SJCRH30 (cell line): ENCODE results near the gene CCP110. TPM values are rescaled to one million over a fixed set of nuclear protein-coding genes. Genes with fewer than 3 reads are reported as not detected.
A peak's percentile ranks its signal among the peaks of the same experiment; 100 is the strongest.

Experiments
- DNase-seq, 2 experiments: peaks; one replicate each; pipeline ENCODE4 v3.0.0-alpha.2; 2015 to 2020
- H3K27ac ChIP-seq: fragments of 250-450 bp; sonication (Bioruptor Pico); 2 replicates; pipeline ENCODE4 v1.5.1; 2020; ENCODE audit warnings: mild to moderate bottlenecking, moderate library complexity
- H3K27me3 ChIP-seq: fragments of 250-450 bp; sonication (Bioruptor Pico); 2 replicates; pipeline ENCODE4 v1.5.1; 2020; ENCODE audit warnings: mild to moderate bottlenecking, moderate library complexity
- H3K36me3 ChIP-seq: fragments of 250-450 bp; sonication (Bioruptor Pico); 2 replicates; pipeline ENCODE4 v1.5.1; 2020; ENCODE audit warnings: mild to moderate bottlenecking, moderate library complexity
- H3K4me1 ChIP-seq: fragments of 250-450 bp; sonication (Bioruptor Pico); 2 replicates; pipeline ENCODE4 v1.5.1; 2020; ENCODE audit warnings: mild to moderate bottlenecking, moderate library complexity
- H3K4me3 ChIP-seq: fragments of 250-450 bp; sonication (Bioruptor Pico); 2 replicates; pipeline ENCODE4 v1.5.1; 2020; ENCODE audit warnings: mild to moderate bottlenecking, moderate library complexity
- H3K9me3 ChIP-seq: fragments of 250-450 bp; sonication (Bioruptor Pico); replicated peaks from 2 replicates; pipeline ENCODE4 v1.5.1; 2020; ENCODE audit warnings: mild to moderate bottlenecking, moderate library complexity
- total RNA-seq: library from RNA; depleted of rRNA; stranded (reverse); fragments of >200 nt; shearing (Covaris generic); gene quantifications from 2 replicates; pipeline ENCODE4 v1.2.3, GENCODE V29; 2014

The CCP110 gene
- total RNA-seq, 1 experiment from 2014 or later, result 37.2 TPM

DNA sequence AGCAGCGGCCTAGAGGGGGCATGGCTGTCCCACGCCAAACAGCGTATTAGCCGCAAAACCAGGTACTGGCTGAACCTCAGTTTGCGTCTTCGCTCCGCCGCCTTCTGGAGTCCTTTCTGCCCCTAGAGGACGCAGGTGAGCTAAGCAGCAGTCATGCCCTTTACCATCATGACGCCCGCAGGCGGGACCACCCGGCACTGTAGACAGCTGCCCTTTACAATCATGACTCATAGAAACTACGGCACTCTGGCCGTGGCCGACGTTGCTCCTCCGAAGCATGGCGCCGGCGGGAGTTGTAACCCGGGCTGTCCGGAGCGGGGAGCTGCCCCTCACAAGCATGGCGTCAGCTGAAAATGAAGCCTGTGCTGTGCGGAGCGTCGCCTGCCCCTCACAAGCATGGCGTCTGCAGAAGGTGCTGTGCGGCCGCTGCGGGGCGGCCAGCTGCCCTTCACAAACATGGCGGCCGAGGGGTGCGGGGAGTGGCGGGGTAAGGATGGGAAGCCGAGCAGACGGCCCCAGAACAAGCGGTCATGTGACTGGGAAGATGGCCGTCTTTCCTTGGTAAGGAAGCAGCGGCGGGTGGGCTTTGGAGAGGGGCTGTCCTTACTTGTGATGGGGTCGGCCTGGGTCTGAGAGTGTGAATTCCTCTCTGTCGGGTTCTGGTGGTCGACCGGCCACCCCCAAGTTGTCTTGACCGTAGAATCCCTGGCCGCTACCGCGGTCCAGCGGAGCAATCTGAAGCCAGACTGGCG lies 31.6 kb downstream of the CCP110 start, which contains the start of gene VPS35L:
Gene VPS35L, plus strand, starts transcription at position 518 of the 752 bp plus-strand sequence. Its CDS starts 27 bp downstream, at position 545.
- H3K9me3 ChIP-seq, result no peaks in the 10 kb centered on the region
- peak within 1 kb of the TSS; percentile 69 for H3K4me3 ChIP-seq
- no peaks in the 10 kb centered on the region for H3K4me1 ChIP-seq
- no peaks in the 10 kb centered on the region for H3K27me3 ChIP-seq
- peak; percentile 98 for DNase-seq
- peak within 1 kb of the TSS; percentile 75 for H3K27ac ChIP-seq
- H3K36me3 ChIP-seq, result peaks cover 11% of the 10 kb centered on the region; the same call in 1 of the 2 replicates

DNA sequence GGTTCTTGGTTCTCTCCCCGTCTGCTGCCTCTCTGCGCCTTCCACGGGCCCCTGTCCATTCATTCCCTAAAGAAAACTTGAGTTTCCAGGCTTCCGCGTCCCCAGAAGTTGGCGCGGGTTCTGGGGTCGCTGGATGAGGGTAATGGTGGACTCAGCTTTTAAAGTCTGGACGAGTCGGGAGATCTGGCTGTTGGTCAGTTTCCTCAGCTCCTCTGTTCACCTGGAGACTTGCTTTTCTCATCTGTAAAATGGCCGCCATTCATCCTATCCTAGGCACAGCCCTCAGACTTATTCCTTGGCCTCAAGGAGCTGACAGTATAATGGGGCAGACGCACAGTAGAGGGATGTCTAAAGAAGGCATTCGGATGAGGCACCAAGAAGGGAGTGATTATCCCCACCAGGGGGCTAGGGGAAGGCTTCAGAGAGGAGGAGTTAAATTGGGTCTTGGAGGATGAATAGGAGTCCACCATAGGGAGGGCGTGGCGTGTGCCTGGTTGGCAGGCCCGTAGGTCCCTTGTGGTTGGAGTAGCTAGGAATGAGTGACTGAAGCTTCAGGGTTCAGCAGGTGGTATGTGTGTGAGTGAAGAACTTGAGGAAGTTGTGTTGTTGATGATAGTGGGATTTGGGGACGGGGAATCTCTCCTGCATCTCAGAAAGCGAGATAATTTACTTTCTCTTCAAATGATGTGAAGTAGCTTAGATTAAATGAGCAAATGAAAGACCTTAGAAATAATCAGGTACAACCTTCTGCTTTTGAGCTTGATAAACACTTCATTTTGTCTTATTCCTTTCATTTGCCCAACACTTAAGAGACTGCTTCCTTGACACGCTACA lies 32.4 kb downstream of the CCP110 start:
- H3K36me3 ChIP-seq, result peaks cover 8% of the 10 kb centered on the region; the same call in 1 of the 2 replicates
- DNase-seq, result peak; percentile 23 to 35

DNA sequence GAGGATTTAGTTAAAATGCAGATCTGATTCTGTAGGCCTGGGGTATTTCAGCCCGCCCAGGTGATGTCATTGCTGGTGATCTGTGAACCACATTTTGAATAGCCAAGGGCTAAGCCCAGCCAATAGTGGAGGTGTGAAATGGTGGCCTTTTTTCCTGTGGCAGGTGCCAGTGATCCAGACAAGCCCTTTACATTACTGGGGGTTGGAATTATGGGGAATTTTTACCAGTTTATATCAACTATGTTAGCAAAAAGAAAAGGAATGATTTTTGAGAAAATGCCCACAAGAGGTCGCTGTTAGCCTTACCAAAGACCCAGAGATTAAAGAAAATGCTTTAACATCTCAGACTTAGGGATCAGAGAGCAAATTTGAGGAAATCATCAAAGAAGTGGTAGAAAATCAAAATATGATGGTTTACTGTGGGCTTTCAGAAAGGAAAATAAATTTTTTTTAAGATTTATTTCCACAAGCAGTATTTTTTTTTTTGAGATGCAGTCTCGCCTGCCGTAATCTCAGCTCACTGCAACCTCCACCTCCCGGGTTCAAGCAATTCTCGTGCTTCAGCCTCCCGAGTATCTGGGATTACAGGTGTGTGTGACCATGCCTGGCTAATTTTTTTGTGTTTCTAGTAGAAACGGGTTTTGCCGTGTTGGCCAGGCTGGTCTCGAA lies 35.6 kb downstream of the CCP110 start:
- Histone ChIP-seq H3K4me3 (no peak overlapping the region), H3K9me3 (no peaks in the 10 kb centered on the region), H3K4me1 (no peaks in the 10 kb centered on the region), H3K27me3 (no peaks in the 10 kb centered on the region), H3K27ac (no peak overlapping the region), H3K36me3 (no peaks in the 10 kb centered on the region)
- peak; percentile 8 to 79 for DNase-seq

More for the DNA sequence above, 32.4 kb downstream of the CCP110 start:
- peak overlapping the region; percentile 74 for H3K27ac ChIP-seq
- no peaks in the 10 kb centered on the region for H3K9me3 ChIP-seq
- H3K4me3 ChIP-seq, result peak overlapping the region; percentile 69
- no peaks in the 10 kb centered on the region for H3K4me1 ChIP-seq
- no peaks in the 10 kb centered on the region for H3K27me3 ChIP-seq

DNA sequence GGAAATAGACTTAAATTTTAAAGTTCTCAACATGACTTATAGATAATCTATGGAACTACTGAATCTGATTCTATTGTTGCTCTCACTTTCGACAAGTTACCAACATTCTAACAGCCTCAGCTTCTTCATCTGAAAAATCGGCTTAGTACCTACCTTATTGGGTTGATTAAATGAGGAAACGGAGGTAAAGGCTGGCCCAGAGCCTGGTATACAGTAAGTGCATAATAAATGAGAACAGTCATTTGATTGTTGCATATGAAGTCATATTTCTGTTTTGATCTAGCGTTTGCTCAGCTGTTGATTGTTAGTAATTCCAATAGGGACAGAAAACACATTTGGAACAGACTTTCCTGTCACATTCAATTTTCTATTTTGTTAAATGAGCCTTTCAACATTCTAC lies 36.3 kb downstream of the CCP110 start:
- Histone ChIP-seq H3K4me3 (no peak overlapping the region), H3K9me3 (no peaks in the 10 kb centered on the region), H3K27ac (no peak overlapping the region), H3K36me3 (no peaks in the 10 kb centered on the region), H3K4me1 (no peaks in the 10 kb centered on the region), H3K27me3 (no peaks in the 10 kb centered on the region)
- no peak for DNase-seq

DNA sequence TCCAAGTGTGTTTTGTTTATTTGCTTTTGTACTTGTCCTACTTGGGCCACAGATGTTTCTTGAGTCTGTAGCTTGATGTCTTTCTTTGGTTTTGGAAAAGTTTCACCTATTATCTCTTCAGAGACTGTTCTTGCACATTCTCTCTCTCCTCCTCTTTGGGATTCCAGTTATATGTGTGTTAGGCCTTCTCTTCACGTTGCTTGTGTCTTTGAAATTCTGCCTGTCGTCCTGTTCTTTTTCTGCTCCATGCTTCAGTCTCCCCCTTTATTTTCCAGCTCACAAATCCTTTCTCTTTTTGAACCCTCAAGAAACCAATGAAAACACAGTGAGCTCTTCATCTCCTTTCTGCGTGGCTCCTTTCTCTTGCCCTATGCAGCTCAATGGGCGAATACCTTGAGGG lies 39.6 kb downstream of the CCP110 start:
- no peak for DNase-seq
- Histone ChIP-seq H3K4me3 (no peak overlapping the region), H3K36me3 (no peaks in the 10 kb centered on the region; the same call in 1 of the 2 replicates), H3K9me3 (no peaks in the 10 kb centered on the region), H3K27me3 (no peaks in the 10 kb centered on the region), H3K27ac (no peak overlapping the region), H3K4me1 (no peaks in the 10 kb centered on the region)

DNA sequence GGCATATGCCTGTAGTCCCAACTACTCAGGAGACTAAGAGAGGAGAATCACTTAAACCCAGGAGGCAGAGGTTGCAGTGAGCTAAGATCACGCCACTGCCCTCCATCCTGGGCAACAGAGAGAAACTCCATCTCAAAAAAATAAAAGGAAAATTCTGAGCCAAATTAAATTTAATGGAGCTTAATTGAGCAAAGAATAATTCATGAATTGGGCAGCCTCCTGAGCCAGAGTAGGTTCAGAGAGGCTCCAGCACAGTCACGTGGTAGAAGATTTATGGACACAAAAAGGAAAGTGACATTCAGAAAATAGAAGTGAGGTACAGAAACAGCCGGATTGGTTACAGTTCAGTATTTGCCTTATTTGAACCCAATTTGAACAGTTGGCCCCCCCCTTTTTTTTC lies 42.6 kb downstream of the CCP110 start:
- no peaks in the 10 kb centered on the region for H3K27me3 ChIP-seq
- no peaks in the 10 kb centered on the region for H3K4me1 ChIP-seq
- no peak for DNase-seq
- H3K4me3 ChIP-seq, result no peak overlapping the region
- no peak overlapping the region for H3K27ac ChIP-seq
- H3K9me3 ChIP-seq, result no peaks in the 10 kb centered on the region
- no peaks in the 10 kb centered on the region; the same call in 1 of the 2 replicates for H3K36me3 ChIP-seq

DNA sequence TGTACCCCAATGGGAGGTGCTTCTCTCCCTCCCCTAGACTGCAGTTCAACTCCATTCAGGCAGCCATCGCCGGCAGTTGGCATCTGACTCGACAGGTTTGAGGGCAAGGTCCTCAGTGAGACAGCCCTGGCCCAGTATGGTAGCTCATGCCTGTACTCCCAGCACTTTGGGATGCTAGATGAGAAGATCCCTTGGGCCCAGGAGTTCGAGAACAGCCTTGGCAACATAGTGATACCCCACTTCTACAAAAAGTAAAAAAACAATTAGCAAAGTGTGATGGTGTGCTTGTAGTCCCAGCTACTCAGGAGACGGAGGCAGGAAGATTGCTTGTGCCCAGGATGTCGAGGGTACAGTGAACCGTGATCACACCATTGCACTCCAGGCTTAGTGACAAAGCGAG lies 43.8 kb downstream of the CCP110 start:
- no peaks in the 10 kb centered on the region for H3K27me3 ChIP-seq
- H3K4me1 ChIP-seq, result no peaks in the 10 kb centered on the region
- H3K36me3 ChIP-seq, result no peaks in the 10 kb centered on the region; the same call in 1 of the 2 replicates
- no peak overlapping the region for H3K27ac ChIP-seq
- H3K9me3 ChIP-seq, result no peaks in the 10 kb centered on the region
- no peak for DNase-seq
- no peak overlapping the region for H3K4me3 ChIP-seq

DNA sequence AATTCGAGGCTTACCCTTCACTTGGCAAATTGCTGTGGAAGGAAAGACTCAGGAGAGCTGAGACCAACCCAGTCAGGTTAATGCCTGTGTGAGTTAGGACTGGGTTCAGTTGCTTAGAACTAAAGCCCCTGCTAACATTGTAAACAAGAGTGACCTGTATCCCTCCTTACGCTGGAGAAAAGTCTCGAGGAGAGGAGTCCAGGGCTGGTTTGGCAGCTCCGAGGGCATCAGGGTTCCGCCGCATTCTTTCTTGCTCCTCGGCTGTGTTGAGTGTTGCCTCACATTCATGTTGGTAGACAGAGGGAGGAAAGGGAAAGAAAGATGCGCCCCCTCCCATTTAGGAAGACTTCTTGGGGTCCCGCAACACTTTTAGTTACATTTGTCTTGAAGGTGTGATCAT lies 50.3 kb downstream of the CCP110 start:
- Histone ChIP-seq H3K36me3 (peaks cover 3% of the 10 kb centered on the region; the same call in 1 of the 2 replicates), H3K27ac (no peak overlapping the region)

DNA sequence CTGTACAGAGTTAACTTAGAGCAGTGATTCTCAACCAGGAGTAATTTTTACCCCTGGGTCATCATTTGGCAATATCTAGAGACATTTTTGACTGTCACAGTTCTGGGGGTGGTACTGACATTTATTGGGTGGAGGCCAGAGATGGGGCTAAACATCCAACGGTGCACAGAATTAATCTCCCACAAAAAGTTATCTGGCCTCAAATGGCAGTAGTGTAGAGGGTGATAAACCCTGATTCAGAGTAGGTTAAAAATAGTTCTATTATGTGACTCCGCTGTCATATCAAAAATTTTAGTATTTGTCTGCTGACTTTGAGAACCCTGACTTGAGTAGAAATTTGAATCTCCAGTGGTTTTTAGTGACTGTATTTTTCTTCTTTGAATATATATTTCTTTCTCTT lies 50.9 kb downstream of the CCP110 start:
- H3K9me3 ChIP-seq, result no peaks in the 10 kb centered on the region
- H3K4me1 ChIP-seq, result no peaks in the 10 kb centered on the region
- H3K27ac ChIP-seq, result no peak overlapping the region
- H3K27me3 ChIP-seq, result no peaks in the 10 kb centered on the region
- no peak overlapping the region for H3K4me3 ChIP-seq
- DNase-seq, result no peak
- peaks cover 3% of the 10 kb centered on the region; the same call in 1 of the 2 replicates for H3K36me3 ChIP-seq

More for the DNA sequence above, 50.3 kb downstream of the CCP110 start:
- Histone ChIP-seq H3K27me3 (no peaks in the 10 kb centered on the region), H3K4me3 (no peak overlapping the region), H3K9me3 (no peaks in the 10 kb centered on the region), H3K4me1 (no peaks in the 10 kb centered on the region)
- DNase-seq, result no peak

DNA sequence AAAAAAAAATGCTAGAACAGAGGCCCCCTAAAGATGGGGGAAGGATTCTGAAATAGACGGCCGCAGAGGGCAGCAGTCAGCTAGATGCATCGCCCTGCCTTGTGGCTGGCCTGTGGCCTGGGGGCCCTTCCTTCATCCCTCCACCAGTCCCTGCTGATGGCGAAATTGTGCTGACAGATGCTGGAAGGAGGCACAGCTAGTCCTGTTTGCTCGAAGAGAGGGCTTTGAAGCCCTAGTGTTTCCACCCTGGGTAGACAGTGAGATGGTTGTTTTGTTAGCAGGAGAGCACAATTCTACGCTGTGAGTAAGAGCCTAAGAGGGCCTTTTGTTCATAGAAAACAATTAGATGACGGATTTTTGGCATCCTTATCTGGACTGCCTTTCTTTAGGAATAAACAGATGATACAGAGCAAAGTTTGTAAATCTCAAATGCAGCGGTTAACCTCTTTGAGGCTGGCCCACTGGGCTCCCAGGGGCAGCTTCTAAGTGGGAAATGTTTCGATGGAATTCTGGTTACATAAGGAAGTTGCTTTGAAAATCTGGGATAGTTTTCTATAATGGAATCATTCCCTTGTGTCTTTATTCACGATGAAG lies 54.7 kb downstream of the CCP110 start:
- Histone ChIP-seq H3K27ac (no peak overlapping the region), H3K27me3 (no peaks in the 10 kb centered on the region), H3K4me3 (no peak overlapping the region), H3K4me1 (no peaks in the 10 kb centered on the region), H3K9me3 (no peaks in the 10 kb centered on the region), H3K36me3 (peaks cover 21% of the 10 kb centered on the region; the same call in 1 of the 2 replicates)
- DNase-seq, result no peak

DNA sequence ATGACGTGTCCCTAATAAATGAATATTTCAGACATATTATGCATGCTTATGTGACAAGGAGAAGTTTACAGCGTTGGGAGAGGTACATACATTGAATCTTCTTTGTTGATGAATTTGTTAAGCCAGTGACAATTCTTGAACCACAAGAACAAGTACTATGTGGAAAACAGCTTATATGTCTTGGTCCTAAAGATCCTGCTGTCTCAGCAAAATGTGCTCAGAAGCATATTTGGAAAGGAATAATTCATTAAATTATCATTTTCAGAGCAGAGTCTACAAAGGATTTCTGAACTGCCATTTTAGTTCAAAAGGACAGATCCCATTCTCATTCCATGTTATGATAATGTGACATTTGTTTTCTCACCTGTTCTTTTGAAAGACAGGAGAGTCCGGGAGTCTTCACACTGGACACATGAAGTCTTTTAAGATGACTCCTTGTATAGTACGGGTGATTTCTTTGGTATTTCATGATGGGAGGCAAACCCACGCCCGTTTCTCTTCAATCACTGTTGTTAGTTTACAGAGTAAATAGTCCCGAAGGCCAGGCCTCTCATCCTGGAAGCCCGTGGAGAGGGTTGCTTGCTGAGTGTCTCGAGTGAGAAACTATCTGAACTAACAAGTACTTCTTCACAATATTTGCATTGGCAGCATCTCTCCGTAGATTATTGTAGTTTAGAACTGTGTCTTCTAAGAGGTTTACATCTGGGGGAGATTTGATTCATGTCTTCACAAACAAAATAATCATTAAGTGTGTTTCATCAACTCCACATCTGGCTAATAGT lies 58.5 kb downstream of the CCP110 start:
- Histone ChIP-seq H3K9me3 (no peaks in the 10 kb centered on the region), H3K4me1 (no peaks in the 10 kb centered on the region), H3K27me3 (no peaks in the 10 kb centered on the region), H3K4me3 (no peak overlapping the region), H3K36me3 (peaks cover 17% of the 10 kb centered on the region; the same call in 1 of the 2 replicates), H3K27ac (no peak overlapping the region)
- DNase-seq, result no peak

DNA sequence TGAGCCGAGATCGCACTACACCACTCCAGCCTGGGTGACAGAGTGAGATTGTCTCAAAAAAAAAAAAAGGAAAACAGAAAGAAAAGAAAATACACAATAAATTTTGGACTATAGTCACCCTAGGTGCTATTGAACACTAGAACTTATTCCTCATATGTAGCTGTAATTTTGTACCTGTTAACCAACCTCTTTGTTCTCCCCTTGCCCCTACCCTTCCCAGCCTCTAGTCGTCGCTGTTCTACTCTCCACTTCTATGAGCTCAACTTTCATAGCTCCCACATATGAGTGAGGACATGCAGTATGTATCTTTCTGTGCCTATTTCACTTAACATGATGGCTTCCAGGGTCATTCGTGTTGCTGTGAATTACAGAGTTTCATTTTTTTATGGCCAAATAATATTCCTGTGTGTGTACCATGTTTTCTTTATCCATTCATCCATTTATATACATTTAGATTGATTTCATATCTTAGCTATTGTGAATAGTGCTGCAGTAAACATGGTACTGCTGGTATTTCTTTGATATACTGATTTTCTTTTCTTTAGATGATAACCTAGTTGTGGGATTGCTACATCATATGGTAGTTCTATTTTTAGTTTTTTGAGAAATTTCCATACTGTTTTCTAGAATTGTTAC lies 60.0 kb downstream of the CCP110 start:
- no peak overlapping the region for H3K4me3 ChIP-seq
- no peaks in the 10 kb centered on the region for H3K4me1 ChIP-seq
- no peak overlapping the region for H3K27ac ChIP-seq
- H3K9me3 ChIP-seq, result no peaks in the 10 kb centered on the region
- DNase-seq, result peak; percentile 13 to 49
- no peaks in the 10 kb centered on the region for H3K27me3 ChIP-seq
- H3K36me3 ChIP-seq, result peaks cover 17% of the 10 kb centered on the region; the same call in 1 of the 2 replicates

DNA sequence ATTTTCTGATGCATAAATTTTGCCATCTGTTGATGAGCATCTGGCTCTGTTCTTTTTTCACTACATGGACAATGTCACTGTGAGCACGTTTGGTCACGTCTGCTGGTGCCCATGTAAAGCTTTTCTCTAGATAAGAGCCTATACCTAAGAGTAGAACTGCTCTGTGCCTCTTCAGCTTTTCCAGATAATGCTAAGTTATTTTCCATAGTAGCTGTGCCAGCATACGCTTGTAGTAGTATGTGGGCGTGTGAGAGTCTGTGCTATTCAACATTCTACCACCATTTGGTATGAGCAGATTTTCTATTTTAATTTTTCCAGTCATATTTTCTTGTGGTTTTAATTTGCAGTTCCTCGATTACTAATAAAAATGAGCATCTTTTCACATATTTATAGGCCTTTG lies 64.9 kb downstream of the CCP110 start:
- H3K4me3 ChIP-seq, result no peak overlapping the region
- no peaks in the 10 kb centered on the region for H3K9me3 ChIP-seq
- H3K27ac ChIP-seq, result no peak overlapping the region
- DNase-seq, result no peak
- no peaks in the 10 kb centered on the region for H3K27me3 ChIP-seq
- H3K36me3 ChIP-seq, result peaks cover 2% of the 10 kb centered on the region; the same call in 1 of the 2 replicates
- H3K4me1 ChIP-seq, result no peaks in the 10 kb centered on the region
